Hair follicular keratinocyte (primary cell): Measurements from ENCODE around the gene ZFAND4. TPM values are rescaled to one million over a fixed set of nuclear protein-coding genes. Genes with fewer than 3 reads are reported as not detected.

Source experiments
- total RNA-seq: library from RNA; depleted of rRNA; stranded (reverse); fragments of >200 nt; gene quantifications from 2 replicates; pipeline ENCODE4 v1.2.3, GENCODE V29; 2015

Gene ZFAND4
- 4.3 and 6.1 TPM in 2 replicates for total RNA-seq

DNA sequence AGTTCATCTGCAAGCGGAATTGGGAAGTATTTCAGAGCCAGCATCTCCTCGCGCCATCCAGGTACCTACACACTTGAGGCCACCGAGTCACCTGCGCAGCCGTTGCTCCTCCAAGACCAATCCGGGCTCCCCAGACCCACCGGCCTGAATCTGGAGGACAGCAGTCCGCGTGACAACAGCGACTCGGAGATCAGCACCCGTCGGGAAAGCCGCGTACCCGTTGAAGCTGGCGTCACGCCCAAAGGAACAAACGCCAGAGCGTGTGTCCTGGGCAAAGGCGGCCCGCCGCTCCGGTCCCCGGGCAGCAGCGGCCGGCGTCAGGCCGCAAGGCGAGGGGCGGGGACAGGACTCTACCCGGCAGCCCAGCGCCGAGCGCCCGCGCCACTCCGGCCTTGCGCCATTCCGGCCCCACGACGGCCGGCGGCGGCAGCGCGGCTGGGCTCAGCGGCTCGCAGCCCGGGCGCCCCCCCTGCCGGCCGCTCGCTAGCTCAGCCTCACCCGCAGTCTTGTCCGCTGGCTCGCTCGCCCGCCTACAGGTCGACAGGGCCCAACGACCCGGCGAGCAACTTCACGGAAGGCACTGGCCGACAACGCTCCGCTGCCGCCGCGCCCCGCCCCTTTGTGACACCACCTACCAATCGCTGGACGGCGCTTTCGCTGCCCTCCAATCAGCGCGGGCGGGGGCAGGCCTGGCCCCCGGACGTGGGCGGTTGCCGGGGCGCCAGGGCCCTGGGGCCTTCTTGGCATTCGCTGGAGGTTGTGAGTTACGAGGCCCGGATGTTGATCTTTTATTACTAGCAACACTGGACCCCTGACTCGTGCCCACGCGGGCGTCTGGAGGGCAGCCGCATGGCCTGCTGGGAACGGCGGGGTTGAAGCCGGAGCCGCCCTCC lies at the start of gene ZFAND4:
Gene ZFAND4 (minus strand): TSS at position 592 of the 893 bp plus-strand sequence. CDS start 9,047 bp downstream, outside the sequence.

Other genes with a start within 250 kb of the ZFAND4 start
- 15.5 and 17.1 TPM in 2 replicates for gene WASHC2C, start 54.5 kb upstream of the ZFAND4 start, total RNA-seq
- 1.5 and 2.0 TPM in 2 replicates for gene AGAP4, start 174.7 kb upstream of the ZFAND4 start, total RNA-seq